ENCODE data around the gene SPATA24. TPM values are rescaled to one million over a fixed set of nuclear protein-coding genes. Genes with fewer than 3 reads are reported as not detected.

The SPATA24 gene
- total RNA-seq, 1 experiment from 2014 or later: 13.0 TPM

GRCh38 chr5:139430015-139430414 lies 26.1 kb upstream of the SPATA24 start:
- no peak overlapping the region for H3K4me2 ChIP-seq (ENCODE audit: insufficient read depth, insufficient read length, low read length)
- no peaks in the 10 kb centered on the region for H3K27me3 Mint-ChIP-seq (ENCODE audit: low read depth)
- H2BK20ac ChIP-seq (ENCODE audit: low read depth, low read length, poor library complexity, severe bottlenecking): no peak overlapping the region
- no peaks in the 10 kb centered on the region for H3K9me3 ChIP-seq (ENCODE audit: control insufficient read depth, low read depth, low read length)
- no peak overlapping the region for H4K8ac ChIP-seq (replicated peaks; ENCODE audit: insufficient read length, low read depth, low read length)
- H2AFZ ChIP-seq (ENCODE audit: low read length): no peak overlapping the region
- H2AK5ac ChIP-seq (ENCODE audit: insufficient read length, low read length): no peak overlapping the region
- H3K27ac ChIP-seq (ENCODE audit: insufficient read length, low read depth, low read length): no peak overlapping the region
- no peak overlapping the region for H3K9ac ChIP-seq (ENCODE audit: extremely low read depth, insufficient read length, low read length)
- no peak overlapping the region for H2BK15ac ChIP-seq (ENCODE audit: low read depth, low read length)
- no peak overlapping the region for H3K4me3 Mint-ChIP-seq
- no peaks in the 10 kb centered on the region for H3K79me2 ChIP-seq (ENCODE audit: insufficient read depth, low read length)
- no peaks in the 10 kb centered on the region for H3K4me1 ChIP-seq (ENCODE audit: insufficient read depth, low read length)
- no peak overlapping the region for H2BK5ac ChIP-seq (ENCODE audit: insufficient read length, low read length)
- H2BK120ac ChIP-seq (ENCODE audit: low read depth, low read length, poor library complexity, severe bottlenecking): no peak overlapping the region
- no peak overlapping the region for H3K14ac ChIP-seq (ENCODE audit: insufficient read depth, low read length)
- H3K18ac ChIP-seq (ENCODE audit: insufficient read length, low read depth, low read length): no peak overlapping the region
- no peak for TF ChIP-seq CTCF (conservative IDR thresholded peaks at IDR 0.05)
- no peak overlapping the region for H3T11ph ChIP-seq (ENCODE audit: low read length)
- no peaks in the 10 kb centered on the region for H3K23me2 ChIP-seq (ENCODE audit: insufficient read length, low read depth, low read length, poor library complexity, severe bottlenecking)
- no peaks in the 10 kb centered on the region for H3K4me1 Mint-ChIP-seq
- no CpG with 5 or more reads among the region's 2 CpGs for WGBS (ENCODE audit: extremely low coverage, insufficient read length, low lambda C conversion rate)
- no peak overlapping the region for H3K56ac ChIP-seq (ENCODE audit: insufficient read length, low read depth, low read length)
- H2BK12ac ChIP-seq (ENCODE audit: insufficient read length, low read depth, low read length): no peak overlapping the region
- H3K23ac ChIP-seq (ENCODE audit: insufficient read length, low read depth, low read length): no peak overlapping the region
- H3K27ac Mint-ChIP-seq: no peak overlapping the region
- H3K36me3 Mint-ChIP-seq (ENCODE audit: insufficient read depth in 1 of 3, low read depth in 3 of 3): peaks cover 7 to 51% (median 29%) of the 10 kb centered on the region in 3 experiments; a peak in 6 of 7 replicates
- H3K79me1 ChIP-seq (ENCODE audit: insufficient read depth, low read depth, low read length, poor library complexity, severe bottlenecking): no peaks in the 10 kb centered on the region
- H4K20me1 ChIP-seq (ENCODE audit: control insufficient read depth, insufficient read depth, insufficient read length): no peaks in the 10 kb centered on the region
- H3K27me3 ChIP-seq (ENCODE audit: insufficient read depth, low read length): no peaks in the 10 kb centered on the region
- DNase-seq: no peak
- H4K91ac ChIP-seq (ENCODE audit: insufficient read length, low read depth, low read length): no peak overlapping the region
- no peak overlapping the region for H3K4ac ChIP-seq (ENCODE audit: low read depth, low read length)
- H3K9me3 Mint-ChIP-seq: no peaks in the 10 kb centered on the region
- no peak overlapping the region for H4K5ac ChIP-seq (ENCODE audit: insufficient read length, low read depth, low read length)
